SIG-M5 treated with dmso at 0.1 percent for 504 hours (cell line): ENCODE measurements around the gene LRMDA.

Experiments used
- DNase-seq: peaks from one replicate; lab custom pipeline; 2025; ENCODE audit not compliant: unreplicated experiment; lab: John Stamatoyannopoulos, UW

LRMDA gene

DNA sequence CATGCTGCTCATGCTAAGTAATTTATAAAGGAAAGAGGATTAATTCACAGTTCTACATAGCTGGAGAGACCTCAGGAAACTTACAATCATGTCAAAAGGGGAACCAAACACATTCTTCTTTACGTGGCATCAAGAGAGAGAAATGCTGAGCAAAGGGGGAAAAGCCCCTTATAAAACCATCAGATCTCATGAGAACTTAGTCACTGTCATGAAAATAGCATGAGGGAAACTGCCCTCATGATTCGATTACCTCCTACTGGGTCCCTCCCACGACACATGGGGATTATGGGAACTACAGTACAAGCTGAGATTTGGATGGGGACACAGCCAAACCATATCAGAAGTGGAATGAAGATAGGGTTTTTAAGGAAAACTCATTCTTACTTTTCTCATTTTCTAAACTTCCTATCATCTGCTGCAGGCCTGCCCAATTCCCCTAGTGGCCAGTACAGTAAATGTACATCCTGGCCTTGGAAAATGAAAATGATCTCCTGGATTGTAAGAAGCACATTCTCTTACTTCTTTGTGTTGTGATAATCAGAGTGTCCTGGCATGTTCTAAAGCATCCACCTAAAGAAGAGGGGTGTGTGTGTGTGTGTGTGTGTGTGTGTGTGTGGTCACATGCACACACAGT is 421.5 kb downstream of the LRMDA start:
- no peak for DNase-seq

DNA sequence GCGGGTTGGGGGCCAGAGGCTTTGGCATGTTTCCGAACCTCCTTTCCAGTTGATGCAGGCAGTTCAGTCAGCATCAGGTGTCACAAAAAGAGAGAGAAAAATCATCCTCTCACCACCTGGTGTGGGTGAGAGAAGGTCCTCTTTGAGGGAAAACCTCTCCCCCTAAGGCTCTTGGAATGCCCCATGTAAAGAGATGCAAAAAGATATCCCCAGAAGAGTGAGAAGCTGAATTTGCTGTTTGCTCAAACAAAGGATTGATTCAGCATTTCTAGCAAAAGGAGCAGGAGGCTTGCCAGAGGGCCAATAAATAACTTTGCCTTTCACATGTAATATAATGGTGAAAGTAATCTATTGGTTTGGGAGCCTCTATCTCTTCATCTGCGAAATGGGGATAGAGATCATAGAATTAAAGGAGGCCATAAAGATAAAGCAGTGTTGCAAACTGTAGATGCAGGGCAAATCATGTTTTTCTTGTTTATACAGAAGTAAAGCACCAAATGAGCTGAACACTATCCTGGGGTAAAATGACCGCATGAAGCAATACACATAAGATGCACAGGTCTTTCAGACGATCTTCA is 425.9 kb downstream of the LRMDA start:
- no peak for DNase-seq

DNA sequence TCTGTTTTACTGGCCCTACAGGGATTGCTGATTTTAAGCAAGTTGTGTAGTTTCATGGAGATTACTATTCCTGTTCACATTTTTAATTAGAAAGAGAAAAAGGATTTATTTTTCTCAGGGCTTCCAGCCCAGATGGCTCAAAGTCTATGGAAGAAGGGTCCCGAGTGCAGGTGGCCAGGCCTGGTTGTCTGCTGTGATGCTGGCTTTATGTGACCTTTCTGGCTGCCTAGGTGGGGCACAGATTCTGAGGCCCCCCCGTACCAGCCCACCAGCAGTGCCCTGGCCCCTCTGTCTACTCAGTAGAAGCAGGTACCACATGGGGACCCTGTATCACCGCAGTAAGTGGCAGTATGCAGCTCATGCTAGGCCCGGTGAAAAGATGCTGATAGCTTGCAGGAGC is 426.5 kb downstream of the LRMDA start:
- DNase-seq = no peak

DNA sequence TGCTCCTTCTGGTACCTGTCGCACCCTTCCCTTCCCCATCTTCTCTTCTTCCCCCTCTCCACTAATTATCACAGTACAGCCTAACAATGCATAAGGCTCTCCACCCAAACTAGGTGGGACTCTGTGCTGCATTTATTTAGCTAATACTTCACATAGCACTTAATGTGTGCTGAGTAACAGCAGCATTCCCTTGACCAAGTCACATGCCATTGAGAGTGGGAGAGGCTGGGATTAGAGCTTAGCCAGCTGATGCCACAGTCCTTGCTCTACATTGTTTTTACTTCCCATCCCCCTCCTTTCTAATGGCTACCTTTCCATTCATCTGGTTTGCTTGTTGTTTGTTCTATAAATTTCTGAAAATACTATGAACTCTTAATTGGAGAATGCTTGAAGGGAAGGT is 426.9 kb downstream of the LRMDA start:
- no peak for DNase-seq

DNA sequence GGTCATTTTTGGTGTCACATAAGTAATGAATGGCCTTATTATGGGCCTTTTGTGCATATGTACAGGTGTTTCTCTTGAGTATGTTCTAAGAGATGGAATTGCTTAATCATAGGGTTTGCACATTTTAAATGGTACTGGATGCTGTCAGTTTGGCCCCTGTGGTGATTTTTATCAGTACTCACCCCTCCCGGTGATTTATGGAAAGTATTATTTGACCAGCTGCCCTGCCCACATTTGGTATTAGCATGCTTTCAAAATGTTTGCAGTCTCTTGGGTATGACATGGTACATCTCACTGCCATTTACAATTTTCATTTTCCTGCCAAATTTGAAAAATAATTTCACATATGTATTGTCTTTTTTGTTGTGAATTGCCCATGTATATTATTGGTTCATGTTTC is 427.7 kb downstream of the LRMDA start:
- DNase-seq = no peak

DNA sequence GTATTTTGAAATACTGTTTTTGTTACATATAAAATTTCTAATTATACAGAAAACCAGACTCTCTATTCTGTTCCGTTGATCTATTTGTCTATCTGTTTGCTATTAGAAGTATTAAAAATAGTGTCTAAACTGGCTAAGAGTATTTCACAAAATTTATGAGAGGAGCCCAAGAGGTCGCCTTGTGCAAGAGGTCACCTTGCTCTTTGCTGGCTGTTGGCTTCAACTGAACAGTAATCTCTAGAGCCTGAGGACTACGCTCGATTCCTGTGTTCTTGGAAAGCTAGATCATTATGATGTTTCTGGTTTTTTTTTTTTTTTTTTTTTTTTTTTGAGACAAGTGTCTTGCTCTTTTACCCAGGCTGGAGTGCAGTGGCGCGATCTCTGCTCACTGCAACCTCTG is 428.6 kb downstream of the LRMDA start:
- DNase-seq = no peak

DNA sequence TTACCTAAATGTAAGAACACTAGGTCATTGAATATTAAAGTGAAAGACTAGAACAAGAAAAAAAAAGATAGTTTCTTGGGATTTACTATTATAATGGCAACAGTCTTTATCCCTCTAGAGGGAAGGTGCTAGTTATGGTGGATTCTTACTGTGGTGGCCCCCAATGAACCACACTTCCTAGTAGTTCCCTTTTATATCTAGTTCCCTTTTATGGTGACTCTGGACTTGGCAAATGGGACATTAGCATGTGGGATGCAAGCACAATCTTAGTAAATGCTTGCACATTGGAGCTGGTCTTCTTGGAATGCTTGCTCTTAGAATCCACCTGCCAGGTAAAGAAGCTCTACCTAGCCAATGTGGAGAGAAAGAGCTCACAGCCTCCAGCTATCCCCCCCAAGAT is 430.2 kb downstream of the LRMDA start:
- DNase-seq = no peak

DNA sequence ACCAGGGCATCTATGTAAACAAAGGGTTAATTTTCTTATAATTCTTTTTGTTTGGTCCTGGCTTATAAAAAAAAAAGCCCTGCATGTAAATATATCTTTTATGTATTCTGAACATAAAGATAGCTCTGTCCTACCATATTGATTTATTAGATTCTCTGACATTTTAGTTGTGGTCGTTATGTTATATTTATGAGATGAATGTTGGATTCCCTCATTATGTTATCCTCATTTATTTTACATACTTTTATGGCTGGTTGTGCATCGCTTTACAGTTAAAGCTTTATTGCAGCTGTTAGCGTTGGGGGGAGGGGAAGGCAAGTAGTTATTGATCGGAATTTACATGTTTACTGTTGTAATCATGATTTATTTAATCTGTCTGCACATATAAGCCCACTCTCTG is 431.5 kb downstream of the LRMDA start:
- no peak for DNase-seq

DNA sequence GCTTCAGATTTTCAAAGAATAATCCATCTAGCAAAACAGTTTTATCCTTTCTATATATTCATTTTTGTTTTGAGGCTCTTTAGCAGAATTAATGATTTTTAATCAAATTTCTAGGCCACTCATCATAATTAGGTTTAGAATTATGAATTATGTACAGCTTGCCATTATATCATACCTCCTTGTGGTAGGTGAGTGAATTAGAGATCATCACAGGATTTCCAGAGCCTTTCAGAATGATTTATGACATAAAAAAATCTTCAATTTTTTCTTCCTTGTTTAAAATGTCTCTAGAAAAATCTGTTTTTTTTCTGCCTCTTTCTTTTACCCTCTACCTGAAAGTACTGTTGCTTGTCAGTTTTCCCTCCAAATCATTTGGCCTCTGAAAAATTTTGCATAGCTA is 433.3 kb downstream of the LRMDA start:
- no peak for DNase-seq

DNA sequence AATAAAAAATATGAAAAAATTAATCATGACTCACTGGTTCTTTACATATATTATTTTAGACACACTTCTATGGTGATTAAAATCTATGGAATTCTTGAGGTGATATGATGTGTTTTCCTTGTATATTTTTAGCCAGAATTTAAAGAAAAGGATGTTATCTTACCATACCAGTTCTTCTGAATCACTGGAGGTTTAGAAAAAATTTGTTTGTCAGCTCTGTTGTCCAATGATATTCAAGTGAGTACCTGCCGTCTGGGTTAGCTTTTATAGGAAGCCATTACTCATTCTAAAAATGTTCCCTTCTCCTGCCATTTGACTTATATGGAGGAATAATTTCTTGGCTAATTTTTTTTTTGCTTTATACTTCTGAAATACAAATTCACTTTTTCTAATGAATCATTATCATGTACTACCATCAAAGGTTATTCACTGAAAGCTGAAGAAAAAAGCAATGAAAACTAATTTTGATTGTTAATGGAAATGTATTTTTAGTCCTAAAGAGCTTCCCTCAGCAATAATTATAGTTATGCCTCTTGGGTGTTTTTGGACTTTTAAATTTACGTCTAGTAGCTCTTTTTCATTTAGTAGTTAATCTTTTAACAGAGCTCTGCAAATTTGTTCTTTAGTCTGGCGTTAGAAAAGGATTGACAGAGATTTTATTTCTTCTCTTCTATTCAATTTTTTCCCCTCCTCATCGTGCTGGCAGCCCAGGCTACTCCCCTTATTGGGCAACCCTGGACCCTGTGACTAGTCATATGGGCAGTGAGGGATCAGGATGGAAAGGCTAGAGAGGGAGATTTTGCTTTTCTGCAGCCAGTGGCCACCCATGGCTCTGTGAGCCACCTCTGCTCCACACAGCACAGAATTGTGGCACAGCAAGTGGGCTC is 434.2 kb downstream of the LRMDA start:
- no peak for DNase-seq

DNA sequence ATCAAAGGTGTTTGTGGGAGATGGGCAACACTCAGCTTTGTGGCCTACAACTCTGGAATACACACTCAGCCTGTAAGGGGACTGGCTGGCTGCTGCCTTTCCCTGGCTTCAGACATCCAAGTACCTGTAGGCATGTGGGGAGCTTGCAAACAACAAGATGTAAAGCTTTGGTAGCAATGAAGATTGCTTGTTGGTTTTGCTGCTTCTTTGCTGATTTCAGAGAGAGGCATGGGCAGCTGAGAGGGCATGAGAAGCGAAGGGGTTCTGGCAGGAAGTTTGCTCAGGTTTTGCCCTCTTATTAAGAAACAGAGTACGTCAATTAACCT is 434.8 kb downstream of the LRMDA start:
- no peak for DNase-seq

DNA sequence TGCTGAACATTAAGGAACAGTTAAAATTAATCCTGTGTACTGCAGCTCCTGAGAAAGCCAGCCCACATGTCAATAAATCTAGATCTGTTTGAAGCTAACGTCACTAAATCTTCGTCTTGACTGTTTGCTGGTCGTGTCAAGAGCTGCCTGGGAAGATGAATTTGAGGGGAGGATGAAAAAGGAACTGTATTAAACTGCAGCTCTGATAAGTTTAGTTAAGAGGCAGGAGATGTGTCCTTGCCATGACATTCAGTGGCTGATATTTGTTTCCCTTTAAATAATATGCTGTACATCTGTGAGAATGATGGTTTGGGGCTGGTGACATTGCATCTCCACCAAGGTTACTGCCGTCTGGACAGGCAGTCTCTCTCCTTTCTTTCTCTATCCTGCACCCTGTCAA is 435.3 kb downstream of the LRMDA start:
- no peak for DNase-seq

DNA sequence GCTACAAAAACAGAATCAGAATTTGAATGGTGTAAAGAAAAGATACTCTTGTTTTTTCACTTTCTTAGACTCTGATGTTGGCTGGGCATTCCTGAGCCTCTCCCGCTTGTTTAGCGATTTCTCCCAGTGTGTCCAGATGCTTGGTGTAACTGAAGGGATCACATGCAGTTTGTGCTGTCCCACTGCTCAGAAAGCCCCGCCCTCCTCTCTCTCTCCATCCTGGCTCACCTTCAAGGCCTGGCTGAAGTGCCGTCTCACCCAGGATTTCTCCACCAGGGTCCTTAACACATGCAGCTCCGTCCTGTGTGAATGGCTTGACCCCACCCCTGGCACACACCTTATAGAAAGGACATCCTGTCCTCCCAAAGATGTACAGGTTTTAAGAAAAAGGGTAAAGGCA is 437.1 kb downstream of the LRMDA start:
- no peak for DNase-seq

DNA sequence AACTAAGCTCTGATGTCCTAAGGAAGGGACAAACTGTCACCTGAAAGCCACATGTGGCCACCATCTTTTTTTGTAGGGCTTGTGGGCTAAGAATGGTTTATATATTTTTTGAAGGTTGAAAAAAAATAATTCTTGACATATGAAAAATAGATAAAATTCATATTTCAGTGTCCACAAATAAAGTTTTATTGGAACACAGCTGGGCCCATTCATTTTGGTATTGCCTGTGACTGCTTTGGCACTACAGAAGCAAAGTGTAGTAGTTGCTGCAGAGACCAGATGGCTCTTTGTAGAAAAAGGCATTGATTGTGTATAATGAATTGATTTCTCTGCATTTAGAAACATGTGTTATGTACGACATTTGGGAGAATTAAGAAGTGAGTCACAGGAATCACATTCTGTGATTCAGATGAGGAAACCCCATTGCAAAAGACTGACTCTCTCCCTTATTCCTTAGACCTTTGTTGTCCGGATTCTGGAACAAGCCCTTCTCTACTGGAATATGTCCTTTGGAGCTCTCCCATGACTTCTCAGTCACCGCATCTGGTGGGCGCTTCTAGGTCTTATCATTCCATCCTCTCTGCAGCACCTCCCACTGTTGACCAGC is 438.7 kb downstream of the LRMDA start:
- DNase-seq = no peak

DNA sequence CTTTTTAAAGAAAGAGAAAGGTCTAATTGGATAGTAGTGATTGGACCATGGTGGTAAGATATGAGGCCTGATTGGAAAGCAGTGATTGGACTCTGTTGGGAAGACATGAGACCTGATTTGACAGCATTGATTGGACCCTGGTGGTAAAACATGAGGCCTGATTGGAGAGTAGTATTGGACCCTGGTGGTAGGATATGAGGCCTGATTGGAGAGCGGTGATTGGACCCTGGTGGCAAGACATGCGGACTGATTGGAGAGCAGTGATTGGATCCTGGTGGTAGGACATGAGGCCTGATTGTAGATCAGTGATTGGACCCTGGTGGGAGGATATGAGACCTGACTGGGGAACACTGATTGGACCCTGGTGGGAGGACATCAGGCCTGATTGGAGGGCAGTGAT is 444.3 kb downstream of the LRMDA start:
- DNase-seq = no peak

DNA sequence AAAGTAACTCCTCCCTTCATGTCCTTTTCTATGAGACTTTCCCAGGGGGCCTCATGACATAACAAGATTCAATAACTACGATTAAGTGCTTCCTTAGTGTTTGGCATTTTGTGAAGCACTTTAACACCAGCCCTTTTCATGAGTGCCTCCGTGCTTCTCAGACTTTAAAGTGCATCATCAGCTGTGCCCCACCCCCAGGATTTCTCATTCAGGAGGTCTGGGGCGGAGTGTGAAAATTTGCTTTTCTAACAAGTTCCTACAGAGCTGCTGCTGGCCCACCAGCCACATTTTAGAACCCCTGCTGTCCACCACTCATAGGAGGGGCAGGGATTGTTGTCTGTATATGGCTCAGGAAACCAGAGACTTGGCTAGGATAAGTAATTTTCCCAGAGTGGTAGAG is 445.3 kb downstream of the LRMDA start:
- DNase-seq = no peak

DNA sequence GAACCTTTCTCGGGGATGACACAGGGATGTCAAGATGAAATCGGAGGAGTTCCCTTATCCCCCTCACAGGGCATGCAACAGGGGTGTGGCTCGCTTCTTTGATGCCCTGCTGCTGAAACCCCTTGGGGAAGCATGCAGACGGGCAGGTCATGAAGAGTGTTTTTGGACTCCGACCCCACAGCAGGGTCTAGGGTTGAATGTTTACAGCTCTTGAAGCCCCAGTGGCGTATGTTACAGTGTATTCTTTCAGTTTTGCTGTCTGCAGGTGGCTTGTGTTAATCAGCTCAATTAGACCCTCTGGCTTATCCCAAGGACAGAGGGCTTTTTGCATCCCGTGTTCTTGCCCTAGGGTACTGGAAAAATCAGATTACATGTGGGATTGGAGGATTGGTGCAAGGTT is 446.5 kb downstream of the LRMDA start:
- no peak for DNase-seq

DNA sequence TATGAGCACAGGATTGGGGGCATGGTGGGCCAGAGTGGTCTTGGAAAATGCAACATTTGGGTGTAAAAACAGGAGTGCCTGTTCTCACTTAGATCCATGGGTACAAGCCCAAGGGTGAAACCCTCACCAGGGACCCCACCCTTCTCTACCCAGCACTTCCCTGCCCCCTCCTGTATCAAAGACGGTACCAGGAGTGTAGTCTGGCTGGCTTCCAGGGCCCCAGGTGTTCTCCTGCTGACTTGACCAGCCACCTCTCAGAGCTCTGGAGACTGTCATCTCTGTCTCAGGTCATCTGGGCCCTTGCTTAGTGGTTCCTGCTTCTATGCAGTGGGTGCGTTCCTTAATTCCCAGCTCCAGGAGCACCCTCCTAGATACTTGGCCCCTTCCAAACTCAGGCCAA is 447.2 kb downstream of the LRMDA start:
- DNase-seq = no peak

DNA sequence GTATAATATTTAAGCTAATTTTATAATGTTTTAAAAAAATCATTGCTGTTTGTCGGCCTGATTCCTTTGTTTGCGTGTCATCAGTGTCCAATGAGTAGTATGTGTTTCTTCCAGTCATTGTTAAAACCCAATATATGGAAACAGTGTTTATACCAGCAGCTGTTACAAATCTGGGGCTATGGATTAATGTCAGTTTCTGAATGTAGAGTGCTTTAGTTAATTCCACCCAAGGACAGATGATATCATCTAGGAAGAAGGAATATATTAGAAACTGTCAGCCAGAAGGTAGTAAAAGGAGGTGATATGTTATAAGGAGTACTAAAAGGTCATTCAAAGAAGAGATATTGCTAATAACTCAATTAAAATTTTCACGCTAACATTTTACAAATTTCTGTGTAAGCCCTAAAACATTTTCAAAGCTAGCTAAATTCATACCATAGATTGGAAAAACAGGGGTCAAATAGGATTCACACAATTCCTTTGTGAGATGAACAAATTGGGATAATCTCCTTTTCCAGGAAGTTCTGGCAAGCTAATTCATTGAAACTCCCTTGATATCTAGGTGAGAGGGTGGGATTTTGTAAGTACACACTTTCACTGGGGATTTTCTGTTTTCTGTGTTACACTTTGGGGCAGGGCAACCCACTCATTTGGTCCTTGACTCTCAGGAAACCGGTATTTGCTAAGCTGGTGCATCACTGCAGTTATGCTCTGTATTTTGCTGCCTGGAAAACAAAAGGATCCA is 448.8 kb downstream of the LRMDA start:
- no peak for DNase-seq

DNA sequence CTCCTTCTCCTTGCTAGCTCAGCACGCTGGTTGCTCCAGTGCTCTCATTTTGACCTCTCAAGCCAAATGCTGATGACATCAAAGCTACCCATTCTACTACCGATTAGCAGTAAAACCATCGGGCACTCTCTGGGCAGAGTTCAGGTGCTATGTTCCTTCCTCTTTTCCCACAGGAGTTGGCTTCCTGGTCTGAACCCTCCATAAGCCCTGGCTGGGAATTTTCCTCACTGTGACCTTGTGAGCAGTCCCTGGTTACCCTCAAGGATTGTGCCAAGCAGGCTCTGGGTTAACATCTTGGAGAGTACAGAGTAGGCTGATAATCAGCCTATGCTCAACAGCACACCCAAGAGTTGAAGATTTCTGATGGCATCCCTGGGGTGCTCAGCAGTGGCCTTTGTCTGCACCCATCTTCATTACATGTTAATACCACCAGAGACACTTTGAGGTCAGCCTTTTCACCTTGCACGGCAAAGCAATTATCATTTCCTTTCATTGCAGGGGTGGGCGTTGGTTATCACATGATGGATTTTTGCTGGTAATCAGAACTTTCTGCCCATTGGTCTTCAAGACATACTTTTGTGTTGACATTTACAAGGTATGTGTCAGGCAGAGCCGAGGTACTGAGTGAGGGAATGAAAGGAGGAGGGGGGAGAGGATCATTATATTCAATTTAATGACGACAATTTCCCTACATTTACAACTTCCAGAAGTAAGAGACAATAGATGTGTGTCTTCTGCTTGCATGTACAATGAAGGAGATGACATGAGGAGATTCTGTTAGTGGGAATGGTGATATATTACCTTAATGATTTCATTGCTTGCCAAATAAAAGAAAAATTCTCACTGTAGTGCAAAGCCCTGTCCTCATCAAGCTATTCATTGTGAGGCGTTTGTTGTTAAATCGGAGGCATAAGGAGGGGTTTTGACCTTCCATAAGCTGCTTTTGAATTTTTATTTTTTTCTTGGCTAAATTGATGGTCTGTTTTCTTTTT is 452.0 kb downstream of the LRMDA start:
- no peak for DNase-seq
